Hepatic stellate cell (primary cell): ENCODE results near the gene PRKN.

Experiments used
- DNase-seq: peaks from one replicate; pipeline ENCODE4 v3.0.0; 2011; ENCODE audit warnings: low spot score

The PRKN gene

DNA sequence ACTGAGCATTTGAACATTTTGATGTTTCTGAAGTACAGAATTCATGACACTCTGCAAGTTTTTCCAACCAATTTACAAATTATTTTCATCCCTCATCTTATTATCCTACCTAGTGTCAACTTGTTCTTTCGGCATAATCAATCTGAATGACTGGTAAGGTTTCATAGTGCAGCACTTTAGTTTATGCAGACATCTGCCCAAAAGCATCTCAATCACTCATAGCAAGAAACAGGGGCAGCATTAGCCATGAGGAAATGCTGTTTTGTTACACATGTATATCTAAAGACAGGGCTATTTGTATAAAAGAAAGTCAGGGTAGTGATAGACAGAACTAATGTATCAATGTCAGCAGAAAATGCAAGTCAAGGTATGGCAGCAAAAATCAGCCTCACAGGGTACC, 1075.6 kb downstream of the PRKN start:
- DNase-seq, result no peak

DNA sequence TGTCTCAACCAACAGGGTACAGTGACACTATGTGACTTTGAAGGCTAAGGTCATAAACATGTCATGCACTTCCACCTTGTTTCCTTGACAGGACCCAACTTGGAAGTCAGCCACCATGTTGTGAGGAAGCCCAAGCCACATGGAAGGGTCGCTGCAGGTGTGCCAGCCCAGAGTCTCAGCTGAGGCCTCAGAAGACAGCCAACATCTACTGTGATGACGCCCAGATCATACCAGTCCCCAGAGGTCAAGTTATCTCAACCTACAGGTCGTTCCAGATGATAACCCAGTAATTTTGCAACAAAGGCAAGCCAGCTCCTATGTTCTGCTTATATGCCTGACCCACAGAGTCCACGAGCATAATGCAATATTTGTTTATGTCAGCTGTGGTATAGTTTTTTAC, 1077.7 kb downstream of the PRKN start:
- DNase-seq, result no peak

DNA sequence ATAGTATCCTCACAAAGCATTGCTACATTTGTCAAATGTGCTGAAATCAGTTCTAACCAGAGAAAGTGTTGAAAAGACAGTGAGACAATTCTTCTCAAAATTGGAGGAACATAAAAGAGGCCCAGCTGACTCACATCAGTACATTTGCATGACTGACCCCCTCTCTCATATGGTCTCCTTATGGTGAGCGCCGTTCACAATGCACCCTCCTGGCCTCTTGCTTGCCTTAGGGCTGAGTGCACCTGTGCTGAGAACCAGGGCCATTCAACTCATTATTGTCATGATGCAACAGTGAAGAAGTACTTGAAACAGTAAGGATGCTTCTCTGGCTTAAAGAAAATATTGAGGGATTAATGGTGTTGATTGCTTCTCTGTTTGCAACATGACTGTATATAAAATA, 1078.5 kb downstream of the PRKN start:
- DNase-seq, result no peak

DNA sequence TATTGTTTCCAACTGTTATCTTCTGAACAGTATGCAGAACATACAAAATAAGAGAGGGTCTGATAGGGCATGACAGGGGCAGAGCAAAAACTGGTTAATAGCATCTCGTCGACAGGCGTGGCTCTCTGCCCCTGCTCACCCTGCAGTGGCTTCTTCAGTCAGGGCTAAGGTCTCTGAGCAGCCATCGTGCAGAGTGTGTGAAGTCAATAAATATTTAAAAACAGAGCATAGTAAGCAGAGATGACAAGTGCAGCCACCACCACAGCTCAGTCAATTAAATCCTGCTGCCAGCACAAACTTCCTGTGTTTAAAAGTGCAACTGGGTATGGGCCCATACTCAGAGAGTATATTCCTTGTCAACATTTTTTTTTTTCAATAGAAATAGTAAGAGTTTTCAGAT, 1080.3 kb downstream of the PRKN start:
- no peak for DNase-seq

DNA sequence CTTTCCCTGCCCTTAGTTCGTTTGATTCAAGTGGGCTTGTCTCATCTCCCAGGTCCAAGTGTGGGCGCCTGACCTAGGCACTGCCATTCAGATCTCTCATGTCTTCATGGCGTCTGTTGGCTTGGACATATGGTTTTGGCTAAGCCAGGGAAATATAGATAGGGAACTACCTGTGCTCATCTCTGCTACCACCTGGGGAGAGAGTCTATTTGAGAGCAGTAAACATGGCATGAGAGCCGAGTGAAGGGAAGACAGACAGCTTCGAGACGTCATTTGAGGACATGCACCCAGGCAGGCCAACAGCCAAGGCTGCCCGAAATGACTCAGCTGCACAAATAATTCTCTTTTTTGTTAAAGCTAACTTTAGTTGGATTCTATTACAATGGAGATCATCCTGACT, 1083.0 kb downstream of the PRKN start:
- DNase-seq, result no peak

DNA sequence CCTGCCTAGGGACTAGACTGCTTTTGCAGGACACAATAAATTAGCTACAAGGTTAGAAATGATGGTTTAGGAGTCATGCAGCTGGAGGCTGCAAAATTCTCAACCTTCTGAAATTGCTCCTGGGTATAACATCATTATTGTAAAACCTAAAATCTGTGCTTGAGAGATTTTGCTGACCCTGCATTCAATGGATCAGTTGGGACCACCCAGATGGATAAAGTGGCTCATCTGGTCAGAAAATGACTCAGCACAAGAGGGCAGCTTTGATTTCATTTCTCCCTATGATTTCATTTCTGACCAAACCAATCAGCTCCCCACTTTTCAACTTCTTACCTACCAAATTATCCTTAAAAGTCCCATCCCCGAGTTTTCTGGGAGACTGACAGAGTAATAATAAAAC, 1086.4 kb downstream of the PRKN start:
- DNase-seq, result no peak

DNA sequence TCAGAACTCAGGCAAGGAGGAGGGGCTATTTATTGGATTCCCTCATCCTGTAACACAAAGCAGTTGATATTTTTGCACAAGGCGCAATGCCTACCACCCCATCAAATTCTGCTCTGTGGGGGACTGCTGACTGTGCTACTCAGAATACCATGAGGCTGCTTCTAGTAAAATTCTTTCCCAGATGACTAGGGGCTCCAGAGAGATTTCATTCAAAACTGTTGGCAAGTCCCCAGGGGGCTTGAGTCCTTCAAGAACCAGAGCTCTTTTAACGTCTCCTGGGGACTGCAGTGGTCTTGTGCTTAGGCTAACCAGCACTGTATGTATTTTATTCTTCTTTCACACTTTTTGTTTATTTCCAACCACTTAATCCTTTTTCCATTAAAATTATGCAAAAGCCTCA, 1087.8 kb downstream of the PRKN start:
- no peak for DNase-seq

DNA sequence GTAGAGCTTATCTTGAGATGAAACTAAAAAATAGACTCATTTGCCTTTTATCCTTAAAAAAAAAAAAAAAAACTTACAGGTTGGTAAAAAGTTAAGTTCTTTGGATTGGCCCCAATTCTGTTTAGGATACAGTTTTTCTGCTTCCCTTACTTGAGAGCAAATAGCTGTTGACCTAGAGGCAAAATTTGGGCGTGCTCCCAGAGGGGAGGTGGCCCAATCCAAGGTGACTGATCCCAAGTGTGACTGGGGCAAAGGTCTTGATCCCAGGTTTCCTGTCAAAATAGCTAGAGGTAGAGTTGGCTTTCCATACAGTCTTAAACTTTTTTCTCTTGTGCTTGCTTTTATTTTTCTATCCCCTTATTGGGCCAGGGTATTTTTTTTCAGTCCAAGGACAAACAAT, 1089.9 kb downstream of the PRKN start:
- no peak for DNase-seq

DNA sequence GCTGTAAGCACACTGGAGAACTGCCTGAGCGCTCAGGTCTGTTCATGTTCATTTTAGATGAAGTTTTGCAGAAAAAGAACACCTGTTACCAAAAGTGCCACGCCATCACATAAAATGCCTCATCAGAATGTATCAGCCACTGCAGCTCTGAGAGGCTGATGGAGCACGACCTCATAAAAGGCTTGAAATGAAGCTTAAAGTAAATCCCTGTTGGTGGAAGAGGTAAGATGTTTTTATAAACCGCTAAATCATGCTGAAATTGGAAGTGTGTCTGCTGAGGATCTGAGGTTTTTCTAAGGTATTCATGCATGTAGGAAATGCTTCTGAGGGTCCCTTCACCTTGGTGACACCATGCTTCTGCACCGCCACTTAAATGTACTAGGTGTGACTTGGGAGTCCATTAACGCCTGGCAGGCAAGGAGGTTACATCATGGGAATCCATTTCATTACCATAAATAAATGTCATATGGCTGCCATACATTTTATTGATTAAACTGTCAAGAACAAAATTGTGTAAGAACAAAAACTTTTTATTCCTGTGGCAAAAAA, 1090.6 kb downstream of the PRKN start:
- DNase-seq, result no peak

DNA sequence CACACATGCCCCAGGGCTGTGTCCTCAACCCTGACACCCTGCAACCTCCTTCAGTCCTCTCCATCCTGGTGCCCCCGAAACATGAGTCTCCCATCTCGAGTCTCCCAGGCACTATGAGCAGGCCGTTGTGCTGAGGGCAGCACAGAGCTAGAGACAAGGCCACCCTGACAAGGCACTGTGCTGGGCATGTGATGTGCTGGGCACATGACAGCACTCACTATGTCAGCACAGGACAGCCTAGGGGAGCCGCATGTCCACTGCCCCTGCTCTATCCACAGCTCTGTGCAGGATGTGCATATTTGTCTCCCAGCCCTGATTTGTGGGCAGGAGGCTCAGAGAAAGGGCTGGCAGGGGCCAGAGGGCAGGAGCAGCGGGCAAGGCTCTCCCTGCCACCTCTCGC, 1091.6 kb downstream of the PRKN start:
- no peak for DNase-seq

DNA sequence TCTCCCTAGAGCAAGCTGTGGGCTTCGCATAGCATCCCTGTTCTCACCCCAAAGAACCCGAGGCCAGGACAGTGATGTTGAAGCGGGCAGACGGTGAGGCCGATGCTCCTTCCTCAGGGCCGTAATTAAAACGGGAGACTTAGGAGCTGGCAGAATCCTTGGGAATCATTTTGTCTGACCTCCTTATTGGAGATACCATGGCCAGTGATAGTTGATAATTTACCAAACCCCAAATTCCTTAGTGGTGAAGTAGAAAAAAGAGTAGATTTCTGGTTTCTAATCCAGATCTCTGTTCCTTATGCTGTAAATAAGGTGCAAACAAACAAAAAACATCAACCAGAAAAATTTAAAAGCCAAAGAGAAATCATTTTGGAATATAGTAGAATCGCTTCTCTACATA, 1092.7 kb downstream of the PRKN start:
- no peak for DNase-seq

DNA sequence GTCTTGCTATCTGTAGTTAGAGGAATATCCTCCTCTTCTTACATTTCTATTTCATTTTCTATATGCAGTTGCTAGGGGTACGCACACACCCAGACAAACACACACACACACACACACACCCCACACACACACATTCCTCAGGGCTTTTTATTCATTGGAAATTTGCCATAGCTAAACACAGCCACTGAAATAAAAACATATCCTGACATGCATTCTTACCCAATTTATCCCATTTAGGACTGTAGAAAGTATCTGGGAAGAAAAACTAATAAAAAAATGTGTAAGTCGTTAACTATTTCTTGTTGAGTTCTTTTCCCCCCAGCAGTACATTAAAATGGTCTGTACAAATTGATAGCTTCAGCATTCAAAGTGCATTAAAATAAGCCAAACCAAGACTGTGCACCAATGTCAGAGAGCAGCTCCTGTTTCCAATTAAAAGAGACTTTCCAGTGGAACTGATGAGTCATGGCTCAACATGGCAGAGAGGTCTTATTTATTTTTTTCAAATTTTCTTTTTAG, 1095.8 kb downstream of the PRKN start:
- DNase-seq, result peak; percentile 10

DNA sequence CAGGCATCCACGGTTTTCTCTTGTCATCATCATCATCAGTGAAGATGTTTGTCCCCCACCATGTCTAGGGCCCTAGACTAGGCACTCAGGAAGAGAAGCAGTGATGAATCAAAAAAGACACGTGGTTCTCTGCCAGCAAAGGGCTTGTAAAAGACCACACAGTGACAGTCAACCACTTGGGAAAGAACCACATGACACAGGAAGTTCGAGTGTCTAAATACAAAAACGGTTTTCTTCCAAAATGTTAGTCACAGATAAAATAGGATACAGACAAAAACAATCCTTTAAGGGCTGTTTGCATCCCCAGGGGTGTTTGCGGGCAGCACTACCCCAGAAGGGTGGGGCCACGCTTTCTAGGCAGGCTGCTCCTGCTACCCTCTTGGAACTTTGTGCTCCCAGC, 1096.9 kb downstream of the PRKN start:
- no peak for DNase-seq

DNA sequence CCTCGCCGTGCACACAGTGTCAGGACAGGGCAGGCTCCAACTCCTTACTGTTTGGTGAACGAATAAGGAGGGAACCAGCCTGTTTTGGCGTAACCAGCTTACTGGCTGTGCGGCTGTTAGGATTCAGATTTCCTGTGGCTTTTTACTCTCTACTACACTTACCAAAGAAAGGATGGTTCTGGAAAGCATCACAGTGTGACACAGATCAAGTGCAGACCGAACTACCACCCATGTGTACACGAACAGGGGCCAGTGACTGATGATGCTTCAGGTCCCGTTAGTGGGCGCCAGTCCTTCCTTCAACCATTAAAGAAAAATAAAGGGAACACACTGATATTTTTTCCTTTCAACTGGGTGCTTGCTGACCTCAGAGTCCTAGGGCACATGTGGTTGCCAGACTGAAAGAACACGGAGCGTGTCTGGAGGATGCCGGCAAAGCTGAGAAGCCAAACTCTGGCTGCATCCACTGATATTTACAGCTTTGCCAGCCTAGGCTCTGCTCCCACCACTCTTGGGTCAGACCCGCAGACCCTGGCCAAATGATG, 1101.4 kb downstream of the PRKN start:
- DNase-seq, result no peak

DNA sequence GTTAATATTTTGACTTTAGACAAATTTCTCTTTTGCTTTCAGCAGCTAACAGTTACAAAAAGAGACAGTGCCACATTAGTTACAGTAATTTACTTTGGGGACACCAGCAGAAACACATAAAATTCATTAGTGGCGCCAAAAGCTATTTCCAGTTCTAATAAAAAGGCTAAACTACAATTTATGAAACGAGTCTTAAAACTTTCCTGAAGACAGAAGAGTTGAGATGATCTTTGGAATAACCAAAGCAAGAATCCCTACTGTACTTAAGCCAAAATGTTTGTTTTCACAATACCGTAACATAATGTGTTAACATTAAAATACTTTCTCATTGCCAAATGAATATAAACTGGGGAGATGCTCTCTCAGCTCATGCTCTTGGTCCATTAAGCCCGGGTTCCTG, 1103.5 kb downstream of the PRKN start:
- DNase-seq, result no peak

DNA sequence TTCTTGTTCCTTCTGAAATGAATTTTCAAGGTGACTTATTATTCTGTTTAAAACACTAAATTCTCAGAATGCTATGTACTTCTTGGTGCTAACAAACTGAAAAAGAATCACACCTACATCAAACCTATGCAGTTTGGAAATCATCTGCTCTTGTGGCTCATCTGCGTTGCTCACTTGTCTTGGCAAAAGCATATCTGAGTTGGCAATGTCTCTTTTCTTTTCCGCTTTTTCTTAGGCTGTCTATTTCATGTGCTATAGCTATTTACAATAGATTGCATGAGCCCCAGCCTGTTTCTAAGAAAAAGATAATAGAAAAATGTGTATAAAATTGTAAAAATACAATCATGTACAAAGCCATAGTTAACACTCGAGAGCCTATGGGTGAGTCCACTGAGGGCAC, 1104.8 kb downstream of the PRKN start:
- DNase-seq, result no peak

DNA sequence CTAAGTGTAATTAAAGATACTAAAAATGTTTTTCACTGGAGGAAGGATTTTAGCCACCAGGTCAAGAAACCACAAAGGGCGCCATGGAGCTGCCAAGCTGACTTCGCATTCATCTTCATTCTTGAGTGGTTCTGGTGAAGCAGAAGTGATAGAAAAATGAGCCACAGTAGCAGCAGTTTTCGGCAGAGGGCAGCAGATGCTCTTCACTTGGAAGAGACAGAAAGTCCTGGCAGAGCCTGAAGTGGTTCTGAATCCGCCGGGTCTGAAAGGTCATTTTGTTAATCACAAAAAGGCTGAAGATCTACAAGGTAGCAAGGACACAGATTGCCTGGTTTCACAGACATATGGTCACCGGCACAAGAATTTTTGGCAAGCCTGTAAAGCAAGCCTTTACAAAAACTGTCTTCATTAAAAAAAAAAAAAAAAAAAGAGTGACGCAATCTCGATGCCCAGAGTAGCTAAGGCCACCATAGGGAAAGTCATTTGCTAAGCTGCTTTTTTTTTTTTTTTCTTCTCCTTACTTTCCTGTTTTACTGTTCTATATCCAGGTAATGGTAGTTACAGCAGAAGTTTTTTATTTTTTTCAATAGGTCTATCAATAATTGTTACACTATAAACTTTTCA, 1108.6 kb downstream of the PRKN start:
- DNase-seq, result peak; percentile 14

DNA sequence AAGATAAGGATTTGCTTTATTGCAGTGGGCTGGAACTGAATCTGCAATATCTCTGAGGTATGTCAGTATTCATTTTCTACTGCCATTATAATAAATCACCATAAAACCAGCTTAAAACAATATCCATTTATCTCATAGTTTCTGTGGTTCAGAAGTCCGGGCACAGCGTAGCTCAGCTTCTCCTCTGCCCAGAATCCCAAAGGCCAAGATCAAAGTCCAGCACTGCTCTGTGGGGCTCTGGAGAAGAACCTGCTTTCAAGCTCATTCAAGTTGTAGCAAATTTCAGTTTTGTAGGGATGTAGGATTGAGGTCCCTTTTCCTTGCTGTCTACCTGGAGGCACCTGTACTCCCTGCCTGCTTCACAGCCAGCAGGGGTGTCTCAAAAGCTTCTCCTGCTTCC, 1113.9 kb downstream of the PRKN start:
- no peak for DNase-seq

DNA sequence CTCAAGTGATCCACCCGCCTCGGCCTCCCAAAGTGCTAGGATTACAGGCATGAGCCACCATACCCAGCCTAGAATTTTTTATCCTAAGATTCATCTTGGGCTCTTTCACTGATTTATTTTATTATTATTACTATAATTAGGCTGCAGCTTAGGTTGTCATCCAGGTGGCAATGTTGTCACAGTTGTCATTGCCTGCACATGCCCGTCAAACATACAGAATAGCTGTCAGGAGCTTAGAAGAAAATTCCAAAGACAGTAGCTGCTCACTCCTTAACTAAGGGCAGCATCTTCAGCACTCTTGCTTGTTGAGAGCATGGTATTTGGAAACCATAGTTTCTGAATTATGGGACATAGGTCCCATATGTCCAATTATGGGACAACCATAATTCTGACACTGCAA, 1118.8 kb downstream of the PRKN start:
- no peak for DNase-seq

DNA sequence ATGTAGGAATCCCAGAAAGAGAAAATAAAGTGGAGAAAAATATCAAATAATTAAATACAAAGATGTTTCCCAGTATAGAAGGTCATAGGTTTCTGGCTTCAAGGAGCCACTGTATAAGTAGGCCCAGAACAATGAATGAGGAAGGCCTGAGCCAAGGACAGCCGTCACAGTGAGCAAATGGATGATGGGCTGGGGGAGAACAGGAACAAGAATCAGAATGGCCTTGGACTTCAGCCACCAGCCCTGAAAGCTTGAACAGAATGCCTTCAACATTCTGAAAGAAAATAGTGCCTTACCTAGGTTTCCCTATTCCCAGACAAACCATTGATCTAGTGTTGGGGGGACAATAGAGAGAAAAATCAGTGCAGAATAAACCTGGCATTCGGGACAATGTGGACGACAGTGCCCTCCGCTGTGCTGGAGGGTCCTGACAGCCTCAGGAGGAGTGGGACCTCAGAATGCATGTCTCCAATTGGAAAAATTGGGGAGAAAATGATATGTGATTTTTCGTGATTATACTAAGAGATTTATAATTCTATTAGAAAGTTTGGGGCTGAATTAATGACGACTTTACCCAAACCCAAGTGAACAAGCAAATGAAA, 1119.8 kb downstream of the PRKN start:
- DNase-seq, result no peak

DNA sequence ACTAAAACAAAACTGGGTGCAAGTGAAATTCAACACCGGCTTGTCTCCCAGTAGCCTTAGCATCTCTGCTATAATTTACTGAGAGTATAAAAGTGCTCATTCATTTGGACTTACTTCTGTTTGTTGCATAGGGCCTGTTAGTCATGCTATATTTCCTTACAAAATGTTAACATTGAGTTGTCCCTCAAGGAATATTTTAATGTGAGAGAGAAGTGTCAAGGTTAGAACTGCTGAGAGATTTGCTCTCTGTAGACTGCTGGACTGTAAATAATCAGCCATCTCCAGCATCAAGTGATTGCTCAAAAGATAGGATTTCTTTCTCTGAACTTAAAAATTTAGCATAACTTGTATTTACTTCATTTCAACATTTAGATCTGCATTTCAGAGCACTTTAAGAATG, 1125.2 kb downstream of the PRKN start:
- DNase-seq, result no peak

DNA sequence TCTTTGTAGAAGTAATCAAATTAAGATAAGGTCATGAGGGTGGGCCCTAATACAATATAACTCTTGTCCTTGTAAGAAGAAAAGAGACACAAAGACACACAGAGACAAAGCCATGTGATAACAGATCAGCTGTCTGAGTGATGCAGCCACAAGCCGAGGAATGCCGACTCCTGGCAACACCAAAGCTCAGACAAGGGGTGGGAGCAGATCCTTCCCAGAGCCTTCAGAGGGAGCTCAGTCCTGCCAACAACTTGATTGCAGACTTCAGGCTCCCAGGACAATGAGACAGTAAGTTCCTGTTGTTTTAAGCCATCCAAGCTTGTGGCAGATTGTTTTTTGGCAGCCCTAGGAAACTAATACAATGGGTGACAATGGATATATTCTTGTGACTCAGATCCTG, 1128.7 kb downstream of the PRKN start:
- no peak for DNase-seq

DNA sequence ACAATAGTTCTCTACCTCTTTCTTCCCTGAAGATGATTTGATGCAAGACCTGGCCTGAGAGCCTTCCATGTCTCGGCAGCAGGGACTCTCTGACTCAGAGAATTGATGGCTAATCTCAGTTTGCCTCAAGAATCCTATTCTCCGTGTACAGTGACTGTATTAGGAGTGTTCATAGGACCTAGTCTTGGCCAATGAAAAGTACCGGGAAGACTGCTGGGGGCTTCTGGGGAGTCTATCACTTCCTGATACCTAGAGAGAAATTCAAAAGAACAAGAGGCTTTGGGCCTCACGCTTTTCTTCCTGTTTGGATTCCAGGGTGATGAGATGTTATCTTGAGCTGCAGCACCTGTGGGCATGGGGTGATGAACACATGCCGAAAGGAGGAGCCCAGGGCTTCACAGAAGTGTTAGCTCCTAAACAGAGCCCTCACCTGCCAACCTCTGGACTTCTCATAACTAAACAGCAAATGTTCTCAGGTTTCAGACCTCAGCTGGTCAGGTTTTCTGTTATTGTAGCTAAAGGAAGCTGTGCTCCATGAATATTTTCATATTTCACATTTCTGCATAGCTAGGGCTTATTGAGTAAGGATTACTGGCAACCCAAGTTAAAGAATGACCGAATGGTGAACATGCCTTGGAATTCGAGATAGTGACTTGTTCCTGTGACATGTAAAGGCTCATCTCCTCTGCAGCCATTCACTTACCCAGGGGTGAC, 1130.6 kb downstream of the PRKN start:
- no peak for DNase-seq
